Activated naive CD4-positive, alpha-beta T cell treated with anti-CD3 and anti-CD28 coated beads, Interleukin-2, amount 50 U/mL, for 16 hours (primary cell): Measurements from ENCODE around the gene HMCN1.

Source experiments
- DNase-seq: peaks from one replicate; pipeline ENCODE4 v3.0.0-alpha.2; 2020

The HMCN1 gene

DNA sequence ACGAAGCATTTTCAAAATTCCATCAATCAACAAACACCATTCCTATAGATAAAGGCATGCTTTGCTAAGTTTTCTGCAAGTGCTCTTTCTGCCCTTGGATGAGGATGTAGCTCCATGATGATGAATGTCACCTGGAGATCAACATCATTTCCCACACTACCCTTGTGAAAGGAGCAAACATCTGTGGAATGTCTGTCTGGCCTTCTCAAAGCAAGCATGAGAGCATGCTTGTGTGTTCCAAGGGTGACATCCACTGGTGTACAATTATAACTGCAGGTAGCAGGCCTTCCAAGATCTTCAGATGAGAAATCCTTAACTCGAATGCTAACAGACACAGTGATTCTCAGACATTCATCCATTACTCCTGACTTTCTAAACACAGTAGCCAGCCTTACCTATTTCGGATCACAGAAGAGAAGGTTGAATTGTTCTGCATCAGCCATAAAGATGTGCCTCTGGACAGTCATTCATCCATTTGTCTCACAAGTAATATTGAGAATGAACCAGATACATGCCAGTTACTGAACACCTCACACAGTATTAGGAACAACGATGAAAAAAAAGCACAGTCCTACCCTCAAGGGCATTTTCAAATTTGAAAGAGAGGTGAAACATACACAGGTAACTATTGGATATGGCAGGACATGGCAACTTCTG is 478.5 kb downstream of the HMCN1 start:
- DNase-seq: no peak

DNA sequence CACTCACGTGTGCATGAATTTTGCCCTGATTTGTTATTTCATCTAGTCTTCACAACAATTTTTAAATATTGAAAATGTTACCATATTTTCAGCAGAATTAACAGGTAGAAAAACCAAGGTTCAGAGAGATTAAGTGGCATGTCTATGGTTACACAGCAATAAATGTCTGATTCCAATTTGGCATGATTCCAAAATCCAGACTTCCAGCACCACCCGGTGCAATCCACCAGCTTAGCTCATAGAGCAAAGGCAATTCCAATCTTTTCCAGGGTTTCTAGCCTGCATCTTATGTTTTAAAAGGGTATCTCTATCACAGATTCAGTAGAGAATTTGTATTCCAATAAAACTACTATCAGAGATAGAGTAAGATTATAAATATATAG is 479.0 kb downstream of the HMCN1 start:
- DNase-seq: no peak

DNA sequence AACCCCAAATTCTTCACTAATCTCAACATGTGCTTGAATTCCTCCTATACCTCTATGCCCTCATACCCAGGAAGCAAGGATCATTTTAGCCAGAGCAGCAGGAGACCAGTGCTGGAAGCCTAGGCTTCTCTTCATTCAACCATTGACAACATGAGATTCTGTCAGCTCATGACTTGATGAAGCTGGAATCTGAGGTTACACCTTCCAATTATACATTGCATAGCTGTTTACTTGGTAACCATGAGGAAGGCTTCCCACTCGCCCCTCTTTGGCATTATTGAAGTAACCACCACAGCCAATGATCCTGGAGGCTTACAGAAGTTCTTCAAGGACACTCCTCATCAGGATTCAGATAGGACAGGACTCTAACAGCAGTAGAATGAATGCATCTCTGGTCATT is 480.6 kb downstream of the HMCN1 start:
- DNase-seq: no peak

DNA sequence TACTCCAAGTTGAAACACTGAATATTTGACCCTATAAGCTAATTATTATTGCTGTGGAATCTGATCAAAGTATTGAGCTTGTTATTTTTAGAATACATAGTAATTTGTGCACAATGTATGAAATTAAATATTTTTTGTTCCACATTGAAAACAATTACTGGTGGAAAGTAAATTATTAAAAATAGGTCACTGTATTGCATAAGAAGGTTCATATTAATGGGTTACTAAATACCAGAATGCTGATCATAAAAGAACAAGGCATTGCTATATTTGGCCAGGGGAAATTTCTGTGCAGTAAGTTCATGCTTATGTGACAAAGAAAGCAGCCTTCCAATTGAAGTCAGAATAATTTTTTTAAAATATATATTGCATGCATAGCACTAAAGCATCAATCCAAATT is 481.4 kb downstream of the HMCN1 start:
- DNase-seq: no peak

DNA sequence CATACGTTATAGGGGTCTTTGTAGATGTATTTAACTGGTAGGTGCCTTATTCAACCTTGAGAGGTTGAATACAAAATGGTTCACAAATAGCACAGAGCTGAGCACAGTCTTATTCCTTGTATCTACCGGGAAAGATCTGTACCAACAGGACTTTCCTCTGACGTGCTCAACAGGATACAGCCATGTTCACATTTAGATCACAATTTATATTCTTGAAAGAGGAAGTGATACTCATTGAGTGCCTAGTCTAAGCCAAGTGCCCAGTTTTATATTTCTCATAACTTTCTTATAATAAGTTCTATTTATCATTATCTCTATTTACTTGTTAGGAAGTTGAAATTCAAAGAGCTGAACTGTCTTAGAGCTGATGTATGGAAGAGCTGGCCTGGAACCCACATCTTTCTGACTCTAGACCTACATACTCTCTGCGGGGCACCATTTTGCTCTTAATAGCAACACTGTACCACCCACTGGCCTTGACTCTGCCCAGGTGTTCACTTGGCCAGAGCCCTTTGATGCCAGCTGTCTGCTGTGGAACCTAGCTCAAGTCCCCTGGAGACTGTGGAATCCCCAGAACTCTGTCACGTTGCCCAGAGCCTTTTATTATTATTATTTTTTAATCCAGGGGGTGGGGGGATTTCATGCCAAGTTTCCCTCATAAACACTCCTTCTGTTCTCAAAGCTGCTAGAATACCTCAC is 484.6 kb downstream of the HMCN1 start:
- no peak for DNase-seq

DNA sequence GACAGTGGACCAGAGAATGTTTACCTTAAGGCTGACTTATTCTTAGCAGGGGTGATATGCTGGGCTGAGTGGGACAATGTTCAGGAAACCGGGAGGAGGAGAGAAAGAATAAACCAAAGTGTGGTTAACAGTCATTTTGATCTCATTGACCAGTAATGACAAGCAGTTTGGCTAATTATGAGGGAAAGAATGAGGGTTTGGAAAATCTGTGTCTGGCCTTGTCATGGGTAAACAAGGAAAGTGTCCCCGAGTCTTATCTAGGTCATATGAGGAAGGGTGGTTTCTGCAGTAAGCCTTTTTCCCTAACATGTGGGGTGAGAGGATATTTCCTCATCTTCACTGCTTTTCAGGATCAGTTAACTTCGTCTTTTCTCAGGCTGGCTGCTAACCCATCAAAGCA is 485.9 kb downstream of the HMCN1 start:
- DNase-seq: no peak

DNA sequence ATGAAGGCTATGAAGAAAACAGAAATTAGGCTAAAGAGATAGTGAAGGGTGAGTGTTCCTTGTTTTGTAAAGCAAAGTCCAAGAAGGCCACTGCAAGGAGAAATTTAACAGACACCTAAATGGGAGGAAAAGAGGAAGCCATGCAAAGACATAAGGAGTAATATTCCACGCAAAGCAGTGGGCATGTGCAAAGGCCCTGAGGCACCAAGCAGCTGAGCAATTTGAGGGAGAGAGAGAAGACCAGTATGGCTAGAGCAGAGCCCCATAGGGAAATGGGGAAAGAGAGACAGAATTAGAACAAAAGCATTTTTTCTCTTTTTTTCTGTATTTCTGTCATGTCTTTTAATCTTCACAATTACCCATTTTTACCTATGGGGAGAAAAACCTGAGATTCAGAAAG is 486.7 kb downstream of the HMCN1 start:
- DNase-seq: no peak

DNA sequence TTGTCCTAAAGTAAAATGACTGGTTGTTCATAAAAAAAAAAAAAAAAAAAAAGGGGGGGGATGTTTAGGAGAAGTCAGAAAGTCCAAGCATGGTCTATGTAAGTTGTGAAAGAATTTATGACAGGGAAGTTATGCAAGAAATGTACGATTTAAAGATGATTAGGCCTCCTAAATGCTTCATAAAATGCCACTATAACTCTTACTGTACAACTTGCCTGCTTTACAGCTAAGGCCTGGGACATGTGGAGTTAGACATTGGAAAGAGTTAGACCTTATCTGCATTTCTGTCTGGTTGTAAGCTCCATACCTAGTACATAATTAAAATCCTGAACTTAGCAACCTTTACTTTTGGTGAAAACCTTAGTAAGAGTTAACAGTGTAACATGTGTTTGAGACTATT is 490.9 kb downstream of the HMCN1 start:
- DNase-seq: no peak

DNA sequence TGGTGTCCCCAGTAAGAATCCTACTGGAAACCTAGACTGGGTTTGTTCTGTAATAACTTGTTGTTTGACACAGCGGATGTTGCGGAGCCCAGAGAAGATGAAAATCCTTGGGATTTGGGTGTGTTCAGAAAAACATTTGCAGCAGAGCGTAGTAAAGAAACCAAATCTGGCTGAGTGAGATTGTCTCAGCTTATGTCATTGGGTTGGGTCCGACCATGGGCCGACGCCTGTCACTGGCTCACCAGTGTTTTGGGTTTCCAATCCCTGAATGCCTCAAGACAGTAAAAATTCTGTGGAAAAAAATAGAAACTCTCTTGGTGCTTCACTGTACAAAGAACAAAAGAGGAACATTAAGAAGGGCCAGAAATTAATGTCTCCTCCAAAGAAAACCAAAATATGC is 494.6 kb downstream of the HMCN1 start:
- no peak for DNase-seq

DNA sequence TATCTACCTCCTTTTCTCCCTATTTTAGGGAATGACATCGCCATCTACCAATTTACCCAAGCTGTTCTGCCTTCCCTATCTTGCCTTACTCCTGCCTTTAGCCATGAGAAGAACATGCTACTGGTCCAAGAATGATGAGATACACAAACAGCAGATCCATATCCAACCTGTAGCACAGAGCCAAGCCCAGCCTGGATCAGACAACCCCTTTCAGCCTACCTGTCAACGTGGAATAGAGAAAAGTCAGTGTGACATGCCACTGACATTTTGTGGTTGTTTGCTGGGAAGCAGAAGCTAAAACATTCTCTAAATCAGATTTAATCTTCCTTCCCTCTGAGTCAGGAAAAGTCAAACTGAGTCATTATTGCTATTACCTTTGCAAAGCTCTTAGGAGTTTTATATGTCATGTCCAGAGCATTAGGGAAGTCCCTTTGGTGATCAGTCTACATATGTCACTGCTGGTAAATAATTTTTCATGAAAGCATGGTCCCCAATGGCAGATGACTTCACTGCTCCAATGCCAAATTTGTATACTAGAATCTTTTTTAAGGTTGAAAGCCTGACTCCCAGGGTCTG is 497.8 kb downstream of the HMCN1 start:
- DNase-seq: no peak

DNA sequence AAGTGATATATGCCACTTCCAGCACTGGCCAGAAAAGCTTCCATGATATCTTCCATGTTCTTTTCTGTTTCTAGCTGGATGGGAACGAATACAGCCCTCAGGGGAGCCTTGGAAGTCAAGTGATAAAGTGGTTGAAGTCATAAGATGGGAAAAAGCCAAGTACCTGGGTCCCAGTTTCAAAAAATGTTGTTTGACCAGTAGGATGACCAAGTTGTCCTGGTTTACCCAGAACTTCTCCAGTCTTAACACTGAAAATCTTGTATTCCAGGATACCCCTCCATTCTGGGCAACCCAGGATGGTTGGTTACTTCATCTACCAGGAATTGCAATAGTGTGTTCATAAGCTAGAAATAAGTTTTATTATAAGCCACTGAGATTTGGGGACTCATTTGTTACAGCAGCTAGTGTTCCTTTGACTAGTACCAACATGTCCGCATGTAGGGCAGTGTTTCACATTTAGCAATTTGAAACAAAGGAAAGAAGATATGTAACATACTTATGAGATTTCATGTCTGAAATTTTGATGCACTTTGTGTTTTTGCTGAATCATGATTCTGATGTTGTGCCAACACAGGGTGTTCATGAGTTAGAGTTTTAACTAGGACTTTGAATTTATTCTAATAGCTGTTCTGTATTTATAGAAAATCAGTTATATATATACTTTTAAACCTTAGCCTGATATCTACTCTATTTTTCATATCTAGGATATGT is 500.9 kb downstream of the HMCN1 start:
- DNase-seq: no peak

DNA sequence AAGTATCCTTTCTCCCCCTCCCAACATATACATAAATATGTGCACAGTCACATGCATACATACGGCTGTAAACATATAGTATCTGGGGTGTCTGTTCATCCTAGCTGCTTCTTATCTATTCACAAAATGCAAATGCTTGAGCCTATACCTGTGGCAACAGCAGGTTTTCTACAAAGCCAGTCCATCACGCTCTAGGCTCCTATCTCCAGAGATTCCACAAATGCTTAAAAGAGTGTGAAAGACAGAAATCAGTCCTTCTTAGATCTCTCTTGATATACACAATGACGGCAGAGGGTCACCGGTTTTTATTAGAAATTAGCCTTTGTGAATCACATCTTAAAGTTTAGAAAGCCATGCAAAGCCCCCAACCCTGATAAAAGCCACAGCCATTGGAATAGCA is 501.5 kb downstream of the HMCN1 start:
- DNase-seq: no peak

DNA sequence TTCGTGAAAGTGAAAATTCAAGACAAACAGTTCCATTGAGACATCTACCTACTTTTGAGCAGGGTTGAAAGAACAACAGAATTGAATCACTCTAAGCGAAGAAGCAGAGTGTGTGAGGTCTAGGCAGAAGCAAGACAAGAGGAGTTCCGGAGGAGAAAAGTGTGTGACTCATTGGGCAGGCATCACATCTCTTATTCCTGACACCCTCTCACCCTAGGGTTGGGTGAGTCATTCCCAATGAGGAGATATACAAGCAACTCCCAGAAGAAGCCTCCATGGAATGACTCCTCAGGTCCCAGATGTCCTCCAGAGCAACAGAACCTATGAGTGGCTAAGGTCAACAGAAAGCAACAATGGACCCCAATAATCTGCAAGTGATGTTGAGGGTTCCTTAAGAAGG is 502.7 kb downstream of the HMCN1 start:
- DNase-seq: no peak

DNA sequence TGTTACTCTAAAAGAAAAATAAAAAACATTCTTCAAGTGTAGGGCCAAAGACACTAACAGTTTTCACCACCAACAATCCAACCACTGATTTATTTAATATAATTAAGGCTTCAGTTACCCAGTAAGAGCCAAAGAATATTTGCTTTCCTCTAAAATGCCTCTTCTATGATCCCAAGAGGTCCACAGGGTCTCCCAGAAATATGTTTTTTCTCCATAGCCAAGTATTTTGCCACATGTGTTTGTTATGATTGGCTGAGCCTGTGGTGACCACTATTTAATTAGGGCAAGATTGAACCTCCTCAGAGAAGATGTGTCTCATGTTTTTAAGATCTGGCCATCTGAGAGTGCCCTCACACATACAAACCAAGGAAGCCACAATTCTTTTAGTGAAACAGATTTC is 505.0 kb downstream of the HMCN1 start:
- DNase-seq: no peak

DNA sequence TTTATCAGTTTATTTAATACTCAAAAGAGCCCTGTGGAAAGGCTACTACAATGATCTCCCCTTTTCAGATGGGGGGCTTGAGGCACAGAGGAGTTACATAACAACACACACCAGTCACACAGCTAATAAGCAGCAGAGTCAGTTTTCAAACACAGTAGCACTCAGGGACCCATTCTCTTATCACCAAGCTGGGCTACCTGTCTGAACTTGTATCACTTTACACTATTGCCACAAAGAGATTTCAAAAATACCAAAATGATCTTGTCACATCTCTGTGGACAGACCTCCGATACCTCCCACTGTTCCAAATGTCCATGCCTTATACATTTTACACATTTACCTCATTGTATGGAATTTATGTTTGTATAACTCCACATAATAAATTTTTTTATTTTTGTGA is 506.2 kb downstream of the HMCN1 start:
- DNase-seq: no peak
